ENCODE results near the gene CCR5AS.
A peak's percentile ranks its signal among the peaks of the same experiment; 100 is the strongest.

The CCR5AS gene

DNA sequence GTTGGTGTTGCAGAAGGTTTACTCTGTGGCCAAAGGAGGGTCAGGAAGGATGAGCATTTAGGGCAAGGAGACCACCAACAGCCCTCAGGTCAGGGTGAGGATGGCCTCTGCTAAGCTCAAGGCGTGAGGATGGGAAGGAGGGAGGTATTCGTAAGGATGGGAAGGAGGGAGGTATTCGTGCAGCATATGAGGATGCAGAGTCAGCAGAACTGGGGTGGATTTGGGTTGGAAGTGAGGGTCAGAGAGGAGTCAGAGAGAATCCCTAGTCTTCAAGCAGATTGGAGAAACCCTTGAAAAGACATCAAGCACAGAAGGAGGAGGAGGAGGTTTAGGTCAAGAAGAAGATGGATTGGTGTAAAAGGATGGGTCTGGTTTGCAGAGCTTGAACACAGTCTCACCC lies 32.1 kb downstream of the CCR5AS start:
- DNase-seq: no peak

DNA sequence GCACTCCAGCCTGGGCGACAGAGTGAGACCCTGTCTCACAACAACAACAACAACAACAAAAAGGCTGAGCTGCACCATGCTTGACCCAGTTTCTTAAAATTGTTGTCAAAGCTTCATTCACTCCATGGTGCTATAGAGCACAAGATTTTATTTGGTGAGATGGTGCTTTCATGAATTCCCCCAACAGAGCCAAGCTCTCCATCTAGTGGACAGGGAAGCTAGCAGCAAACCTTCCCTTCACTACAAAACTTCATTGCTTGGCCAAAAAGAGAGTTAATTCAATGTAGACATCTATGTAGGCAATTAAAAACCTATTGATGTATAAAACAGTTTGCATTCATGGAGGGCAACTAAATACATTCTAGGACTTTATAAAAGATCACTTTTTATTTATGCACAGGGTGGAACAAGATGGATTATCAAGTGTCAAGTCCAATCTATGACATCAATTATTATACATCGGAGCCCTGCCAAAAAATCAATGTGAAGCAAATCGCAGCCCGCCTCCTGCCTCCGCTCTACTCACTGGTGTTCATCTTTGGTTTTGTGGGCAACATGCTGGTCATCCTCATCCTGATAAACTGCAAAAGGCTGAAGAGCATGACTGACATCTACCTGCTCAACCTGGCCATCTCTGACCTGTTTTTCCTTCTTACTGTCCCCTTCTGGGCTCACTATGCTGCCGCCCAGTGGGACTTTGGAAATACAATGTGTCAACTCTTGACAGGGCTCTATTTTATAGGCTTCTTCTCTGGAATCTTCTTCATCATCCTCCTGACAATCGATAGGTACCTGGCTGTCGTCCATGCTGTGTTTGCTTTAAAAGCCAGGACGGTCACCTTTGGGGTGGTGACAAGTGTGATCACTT lies 34.1 kb downstream of the CCR5AS start:
- peak in 2 of 6 experiments; percentile 8 to 23 for DNase-seq

GRCh38 chr3:46371519-46372340 lies 35.1 kb downstream of the CCR5AS start:
- no peak for DNase-seq

DNA sequence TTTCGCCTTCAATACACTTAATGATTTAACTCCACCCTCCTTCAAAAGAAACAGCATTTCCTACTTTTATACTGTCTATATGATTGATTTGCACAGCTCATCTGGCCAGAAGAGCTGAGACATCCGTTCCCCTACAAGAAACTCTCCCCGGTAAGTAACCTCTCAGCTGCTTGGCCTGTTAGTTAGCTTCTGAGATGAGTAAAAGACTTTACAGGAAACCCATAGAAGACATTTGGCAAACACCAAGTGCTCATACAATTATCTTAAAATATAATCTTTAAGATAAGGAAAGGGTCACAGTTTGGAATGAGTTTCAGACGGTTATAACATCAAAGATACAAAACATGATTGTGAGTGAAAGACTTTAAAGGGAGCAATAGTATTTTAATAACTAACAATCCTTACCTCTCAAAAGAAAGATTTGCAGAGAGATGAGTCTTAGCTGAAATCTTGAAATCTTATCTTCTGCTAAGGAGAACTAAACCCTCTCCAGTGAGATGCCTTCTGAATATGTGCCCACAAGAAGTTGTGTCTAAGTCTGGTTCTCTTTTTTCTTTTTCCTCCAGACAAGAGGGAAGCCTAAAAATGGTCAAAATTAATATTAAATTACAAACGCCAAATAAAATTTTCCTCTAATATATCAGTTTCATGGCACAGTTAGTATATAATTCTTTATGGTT lies 35.9 kb downstream of the CCR5AS start, which contains the start of gene CCR5:
TSS of gene CCR5 (plus strand) at position 108 of the 680 bp plus-strand sequence. CDS start 1,957 bp downstream, outside the sequence.
- DNase-seq: peak in 2 of 6 experiments; percentile 2 to 4

GRCh38 chr3:46369675-46370132 lies 37.2 kb downstream of the CCR5AS start:
- no peak for DNase-seq

DNA sequence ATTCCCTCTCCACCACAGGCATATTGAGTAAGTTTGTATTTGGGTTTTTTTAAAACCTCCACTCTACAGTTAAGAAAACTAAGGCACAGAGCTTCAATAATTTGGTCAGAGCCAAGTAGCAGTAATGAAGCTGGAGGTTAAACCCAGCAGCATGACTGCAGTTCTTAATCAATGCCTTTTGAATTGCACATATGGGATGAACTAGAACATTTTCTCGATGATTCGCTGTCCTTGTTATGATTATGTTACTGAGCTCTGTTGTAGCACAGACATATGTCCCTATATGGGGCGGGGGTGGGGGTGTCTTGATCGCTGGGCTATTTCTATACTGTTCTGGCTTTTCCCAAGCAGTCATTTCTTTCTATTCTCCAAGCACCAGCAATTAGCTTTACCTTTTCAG lies 37.7 kb downstream of the CCR5AS start:
- no peak for DNase-seq

DNA sequence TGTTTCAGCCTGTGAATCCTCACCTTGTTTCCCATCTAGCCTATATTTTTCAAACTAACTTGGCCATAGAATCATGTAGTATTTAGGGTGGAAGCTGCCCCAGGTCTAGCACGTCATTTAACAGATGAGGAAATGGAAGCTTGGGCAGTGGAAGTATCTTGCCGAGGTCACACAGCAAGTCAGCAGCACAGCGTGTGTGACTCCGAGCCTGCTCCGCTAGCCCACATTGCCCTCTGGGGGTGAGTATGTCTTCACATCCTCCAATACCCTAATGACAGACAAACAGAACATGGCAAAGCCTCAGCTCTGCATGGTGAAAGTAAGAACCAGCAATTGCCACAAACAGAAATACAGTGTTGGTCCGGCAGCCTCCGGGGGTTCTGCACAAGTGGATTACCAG lies 38.3 kb downstream of the CCR5AS start:
- peak in 4 of 6 experiments; percentile 1 to 26 (median 10) for DNase-seq

DNA sequence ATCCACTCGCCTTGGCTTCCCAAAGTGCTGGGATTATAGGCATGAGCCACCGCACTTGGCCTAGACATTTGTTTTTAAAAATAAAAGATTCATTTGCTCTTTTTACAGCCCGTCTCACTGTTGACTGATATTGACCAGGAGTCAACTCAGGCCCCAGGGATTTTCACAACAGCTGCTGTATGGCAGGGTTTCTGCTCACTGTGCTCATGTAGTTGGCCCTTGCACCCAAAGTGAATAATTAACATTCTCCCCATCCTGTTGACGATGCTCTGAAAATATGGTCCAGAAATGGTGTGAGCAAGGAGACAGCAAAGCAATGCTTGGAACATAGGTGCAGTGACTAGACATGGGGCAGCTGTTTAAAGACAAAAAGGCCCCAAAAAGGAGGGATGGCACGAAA lies 39.1 kb downstream of the CCR5AS start:
- no peak for DNase-seq

DNA sequence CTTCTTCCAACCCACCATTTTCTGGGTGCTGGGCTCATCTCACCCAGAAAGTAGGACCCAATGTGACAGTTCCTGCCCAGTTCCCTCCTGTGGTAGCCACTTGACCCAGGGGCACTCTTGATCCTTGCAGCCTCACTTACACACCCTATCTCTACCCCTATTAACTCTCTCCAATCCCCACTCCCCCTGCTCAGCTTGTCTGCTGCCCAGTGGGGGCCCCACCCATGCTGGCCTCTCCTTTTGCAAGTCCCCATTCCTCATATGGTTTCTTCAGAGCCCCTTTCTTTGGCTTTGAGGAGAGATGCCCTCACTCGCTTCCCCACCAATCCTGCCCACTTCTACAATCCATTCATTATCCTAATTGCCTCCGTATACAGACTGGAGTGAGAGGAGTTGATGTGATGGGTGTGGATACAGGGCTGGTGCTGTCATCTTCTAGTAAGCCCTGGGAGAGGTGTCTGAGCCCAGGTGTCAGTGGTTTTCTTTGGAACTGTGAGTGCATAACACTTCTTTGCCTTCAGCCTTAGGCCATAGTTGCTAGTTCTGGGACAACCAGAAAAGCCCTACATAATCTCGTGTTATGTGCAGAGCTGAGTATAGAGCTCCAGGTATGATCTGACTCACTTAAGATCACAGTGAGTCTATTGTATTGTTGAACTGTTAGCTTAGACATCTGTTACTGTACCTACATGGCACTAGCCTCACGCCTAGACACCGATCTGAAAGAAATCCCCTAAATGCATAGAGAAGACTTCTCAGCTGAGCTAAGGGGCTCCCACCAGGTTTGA lies 40.9 kb downstream of the CCR5AS start:
- DNase-seq: no peak

- no peak for DNase-seq
Measured at GRCh38 chr3:46365041-46365440, 41.8 kb downstream of the CCR5AS start.

- no peak for DNase-seq
Measured at GRCh38 chr3:46361408-46362283, 45.2 kb downstream of the CCR5AS start.

- no peak for DNase-seq
Measured at GRCh38 chr3:46360907-46361306, 46.0 kb downstream of the CCR5AS start.

DNA sequence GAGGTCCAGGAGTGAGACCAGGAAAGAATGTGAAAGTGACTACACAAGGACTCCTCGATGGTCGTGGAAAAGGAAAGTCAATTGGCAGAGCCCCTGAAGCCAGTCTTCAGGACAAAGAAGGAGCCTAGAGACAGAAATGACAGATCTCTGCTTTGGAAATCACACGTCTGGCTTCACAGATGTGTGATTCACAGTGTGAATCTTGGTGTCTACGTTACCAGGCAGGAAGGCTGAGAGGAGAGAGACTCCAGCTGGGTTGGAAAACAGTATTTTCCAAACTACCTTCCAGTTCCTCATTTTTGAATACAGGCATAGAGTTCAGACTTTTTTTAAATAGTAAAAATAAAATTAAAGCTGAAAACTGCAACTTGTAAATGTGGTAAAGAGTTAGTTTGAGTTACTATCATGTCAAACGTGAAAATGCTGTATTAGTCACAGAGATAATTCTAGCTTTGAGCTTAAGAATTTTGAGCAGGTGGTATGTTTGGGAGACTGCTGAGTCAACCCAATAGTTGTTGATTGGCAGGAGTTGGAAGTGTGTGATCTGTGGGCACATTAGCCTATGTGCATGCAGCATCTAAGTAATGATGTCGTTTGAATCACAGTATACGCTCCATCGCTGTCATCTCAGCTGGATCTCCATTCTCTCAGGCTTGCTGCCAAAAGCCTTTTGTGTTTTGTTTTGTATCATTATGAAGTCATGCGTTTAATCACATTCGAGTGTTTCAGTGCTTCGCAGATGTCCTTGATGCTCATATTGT lies 47.0 kb downstream of the CCR5AS start:
- DNase-seq: no peak

- no peak for DNase-seq
Measured at GRCh38 chr3:46358466-46358865, 48.4 kb downstream of the CCR5AS start.

GRCh38 chr3:46356909-46357308 lies 50.0 kb downstream of the CCR5AS start:
- DNase-seq: no peak

GRCh38 chr3:46356276-46356675 lies 50.6 kb downstream of the CCR5AS start:
- no peak for DNase-seq

- no peak for DNase-seq
Measured at GRCh38 chr3:46354984-46355383, 51.9 kb downstream of the CCR5AS start.

DNA sequence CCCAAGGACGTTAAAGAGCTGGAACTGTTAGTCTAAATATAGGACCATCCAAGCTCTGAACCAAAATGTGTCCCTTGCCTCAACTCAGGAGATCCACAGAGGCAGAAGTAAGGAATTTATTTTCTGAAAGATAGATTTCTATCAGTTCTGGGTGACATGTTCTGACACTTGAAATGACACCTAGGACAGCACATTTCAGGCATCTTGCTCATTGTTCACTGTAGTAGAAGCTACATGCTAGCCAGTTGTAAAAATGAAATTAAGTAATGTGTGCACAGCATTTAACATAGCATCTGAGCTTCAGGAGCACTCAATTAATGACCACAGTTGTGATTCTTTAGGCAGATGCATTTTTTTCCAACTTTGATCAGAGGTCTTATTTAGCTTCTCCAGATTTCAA lies 52.4 kb downstream of the CCR5AS start:
- DNase-seq: no peak

DNA sequence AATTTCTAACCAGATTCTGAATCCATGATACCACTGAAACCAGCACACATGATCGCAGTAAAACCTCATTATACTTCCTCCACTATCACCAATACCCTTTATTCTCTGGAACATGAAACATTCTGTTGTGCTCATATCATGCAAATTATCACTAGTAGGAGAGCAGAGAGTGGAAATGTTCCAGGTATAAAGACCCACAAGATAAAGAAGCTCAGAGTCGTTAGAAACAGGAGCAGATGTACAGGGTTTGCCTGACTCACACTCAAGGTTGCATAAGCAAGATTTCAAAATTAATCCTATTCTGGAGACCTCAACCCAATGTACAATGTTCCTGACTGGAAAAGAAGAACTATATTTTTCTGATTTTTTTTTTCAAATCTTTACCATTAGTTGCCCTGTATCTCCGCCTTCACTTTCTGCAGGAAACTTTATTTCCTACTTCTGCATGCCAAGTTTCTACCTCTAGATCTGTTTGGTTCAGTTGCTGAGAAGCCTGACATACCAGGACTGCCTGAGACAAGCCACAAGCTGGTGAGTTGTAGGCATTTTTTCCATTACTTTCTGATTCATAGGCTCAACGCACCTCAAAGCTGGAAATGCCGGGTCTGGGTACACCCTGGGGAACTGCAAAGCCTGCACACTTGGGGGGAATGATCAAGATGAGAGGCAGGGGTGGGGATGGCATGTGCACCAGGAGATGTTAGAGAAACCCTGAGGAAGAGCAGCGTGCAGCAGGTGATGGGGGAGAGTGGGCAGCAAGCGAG lies 53.0 kb downstream of the CCR5AS start, which contains the start of gene CCR2:
TSS of gene CCR2 (plus strand) at position 465 of the 764 bp plus-strand sequence. CDS start 3,417 bp downstream, outside the sequence.
- DNase-seq: no peak

Measured in stimulated activated naive CD4-positive, alpha-beta T cell (primary cell).